ENCODE data around the gene SOCS3. TPM values are rescaled to one million over a fixed set of nuclear protein-coding genes. Genes with fewer than 3 reads are reported as not detected.

SOCS3 gene
- polyA plus RNA-seq, 2 of the 4 experiments (the other 2 are of a cell fraction): 13.5 to 14.7 TPM

- Histone ChIP-seq H3K9me3 (no peaks in the 10 kb centered on the region), H3K4me1 (peaks cover 30% of the 10 kb centered on the region), H3K4me3 (no peak overlapping the region), H3K27ac (no peak overlapping the region), H3K4me2 (no peak overlapping the region)
- WGBS (ENCODE audit: missing lambda C conversion rate): 96% methylated on average over 6 of the region's 6 CpGs
- CTCF ChIA-PET: interaction anchor here (1.1 to 3.8 kb wide), 5 partner anchors 11 to 155 kb away, joined by 3 to 15 read pairs (median 3); no protein-coding TSS in a partner anchor
- TF ChIP-seq FOSL2 (IDR thresholded peaks at IDR 0.05): no peak
- TF ChIP-seq FOSL2 (CRISPR knock-in tag; IDR thresholded peaks at IDR 0.05): no peak
- no peak for TF ChIP-seq BCL3 (IDR thresholded peaks at IDR 0.05)
- no peak for TF ChIP-seq CHD2 (IDR thresholded peaks at IDR 0.05; ENCODE audit: low read length, partially characterized antibody)
- TF ChIP-seq MAX (IDR thresholded peaks at IDR 0.05): no peak
- no peak for TF ChIP-seq HMGXB4 (CRISPR knock-in tag; IDR thresholded peaks at IDR 0.05; ENCODE audit: borderline replicate concordance)
- no peak for TF ChIP-seq CEBPB (IDR thresholded peaks at IDR 0.05)
- no peak for TF ChIP-seq MAFK (IDR thresholded peaks at IDR 0.05; ENCODE audit: partially characterized antibody)
- no peak for TF ChIP-seq HES2 (IDR thresholded peaks at IDR 0.05)
- no peak for TF ChIP-seq FOSB (CRISPR knock-in tag; IDR thresholded peaks at IDR 0.05)
- FAIRE-seq (no peak), ATAC-seq (no peak), DNase-seq (ENCODE audit: low read depth in 1 of 2, low spot score in 1 of 2) (no peak)
- POLR2A ChIA-PET: no interaction called here
Observed at GRCh38 chr17:78406396-78406795, 46.5 kb upstream of the SOCS3 start.

- 97% methylated on average over 14 of the region's 14 CpGs for WGBS (ENCODE audit: missing lambda C conversion rate)
- H3K27ac ChIP-seq: no peak overlapping the region
- TF ChIP-seq HMGXB4 (CRISPR knock-in tag; IDR thresholded peaks at IDR 0.05; ENCODE audit: borderline replicate concordance) (no peak), MYC (IDR thresholded peaks at IDR 0.05; ENCODE audit: borderline replicate concordance, low read length) (no peak), PHF8 (IDR thresholded peaks at IDR 0.05; ENCODE audit: borderline replicate concordance, low read depth) (no peak), E2F6 (IDR thresholded peaks at IDR 0.05; ENCODE audit: borderline replicate concordance, low read depth) (no peak), POLR2A (IDR thresholded peaks at IDR 0.05; ENCODE audit: low read length) (no peak), EHMT2 (IDR thresholded peaks at IDR 0.05; ENCODE audit: low read depth) (no peak), POLR2AphosphoS2 (conservative IDR thresholded peaks at IDR 0.05; ENCODE audit: low read length) (no peak), REST (IDR thresholded peaks at IDR 0.05) (no peak), RARB (CRISPR knock-in tag; IDR thresholded peaks at IDR 0.05) (no peak), MAZ (IDR thresholded peaks at IDR 0.05; ENCODE audit: borderline replicate concordance, low read depth, low read length) (no peak), GATA3 (IDR thresholded peaks at IDR 0.05; ENCODE audit: borderline replicate concordance) (no peak), FOSL2 (IDR thresholded peaks at IDR 0.05) (no peak), FOSL2 (CRISPR knock-in tag; IDR thresholded peaks at IDR 0.05) (no peak), PBX3 (IDR thresholded peaks at IDR 0.05) (no peak), EHF (CRISPR knock-in tag; IDR thresholded peaks at IDR 0.05) (no peak), ZNF302 (CRISPR knock-in tag; IDR thresholded peaks at IDR 0.05) (no peak), RAD21 (conservative IDR thresholded peaks at IDR 0.05 in 1 of 2, IDR thresholded peaks at IDR 0.05 in 1 of 2) (no peak), HES2 (IDR thresholded peaks at IDR 0.05) (no peak), HOXA7 (CRISPR knock-in tag; IDR thresholded peaks at IDR 0.05) (no peak), TFCP2L1 (CRISPR knock-in tag; IDR thresholded peaks at IDR 0.05) (no peak)
- CTCF ChIA-PET: interaction anchor here (1.6 to 8.7 kb wide), 4 partner anchors 13 to 152 kb away, joined by 6 to 44 read pairs (median 14); no protein-coding TSS in a partner anchor
- H3K9me3 ChIP-seq: no peaks in the 10 kb centered on the region
- ATAC-seq (no peak), DNase-seq (ENCODE audit: low read depth in 1 of 2, low spot score in 1 of 2) (no peak), FAIRE-seq (no peak)
- H3K4me1 ChIP-seq: peaks cover 17% of the 10 kb centered on the region
- POLR2A ChIA-PET: no interaction called here
- no peak overlapping the region for H3K4me2 ChIP-seq
- no peak overlapping the region for H3K4me3 ChIP-seq
Observed at GRCh38 chr17:78403822-78404221, 43.9 kb upstream of the SOCS3 start.

All from A549 (cell line).